Measurements from ENCODE around the gene GRM5.
"Not testable (repeated sequence)": the region's sequence is repeated elsewhere in the genome, so short reads cannot be mapped to it uniquely, and the experiment has no call there.

The GRM5 gene

GRCh38 chr11:88538098-88538497 lies 527.7 kb downstream of the GRM5 start:
- no peak for DNase-seq (ENCODE audit: low read depth)

- DNase-seq (ENCODE audit: low read depth) = no peak
These were observed 528.2 kb downstream of the GRM5 start for GRCh38 chr11:88537613-88538012.

GRCh38 chr11:88536616-88537265 lies 529.0 kb downstream of the GRM5 start:
- no peak for DNase-seq (ENCODE audit: low read depth)

GRCh38 chr11:88535916-88536547 lies 529.8 kb downstream of the GRM5 start:
- DNase-seq (ENCODE audit: low read depth) = no peak

- DNase-seq (ENCODE audit: low read depth) = no peak
These were observed 530.5 kb downstream of the GRM5 start for GRCh38 chr11:88535266-88535665.

GRCh38 chr11:88534706-88535105 lies 531.1 kb downstream of the GRM5 start:
- DNase-seq (ENCODE audit: low read depth) = not testable (repeated sequence)

- no peak for DNase-seq (ENCODE audit: low read depth)
These were observed 531.6 kb downstream of the GRM5 start for GRCh38 chr11:88534185-88534584.

- DNase-seq (ENCODE audit: low read depth) = no peak
These were observed 532.8 kb downstream of the GRM5 start for GRCh38 chr11:88533001-88533400.

GRCh38 chr11:88531831-88532230 lies 534.0 kb downstream of the GRM5 start:
- no peak for DNase-seq (ENCODE audit: low read depth)

- DNase-seq (ENCODE audit: low read depth) = no peak
These were observed 536.4 kb downstream of the GRM5 start for GRCh38 chr11:88529426-88529825.

GRCh38 chr11:88523386-88524071 lies 542.3 kb downstream of the GRM5 start:
- DNase-seq (ENCODE audit: low read depth) = no peak

- no peak for DNase-seq (ENCODE audit: low read depth)
These were observed 543.0 kb downstream of the GRM5 start for GRCh38 chr11:88522624-88523385.

- DNase-seq (ENCODE audit: low read depth) = no peak
These were observed 544.0 kb downstream of the GRM5 start for GRCh38 chr11:88521799-88522201.

GRCh38 chr11:88521399-88521798 lies 544.4 kb downstream of the GRM5 start:
- no peak for DNase-seq (ENCODE audit: low read depth)

- no peak for DNase-seq (ENCODE audit: low read depth)
These were observed 545.4 kb downstream of the GRM5 start for GRCh38 chr11:88520391-88520790.

- DNase-seq (ENCODE audit: low read depth) = no peak
These were observed 550.8 kb downstream of the GRM5 start for GRCh38 chr11:88515002-88515401.

GRCh38 chr11:88511006-88511405 lies 554.8 kb downstream of the GRM5 start:
- DNase-seq (ENCODE audit: low read depth) = no peak

- DNase-seq (ENCODE audit: low read depth) = no peak
These were observed 556.8 kb downstream of the GRM5 start for GRCh38 chr11:88508759-88509581.

- no peak for DNase-seq (ENCODE audit: low read depth)
These were observed 557.4 kb downstream of the GRM5 start for GRCh38 chr11:88508418-88508758.

GRCh38 chr11:88507771-88508417 lies 557.9 kb downstream of the GRM5 start:
- DNase-seq (ENCODE audit: low read depth) = no peak

GRCh38 chr11:88501541-88501940 lies 564.2 kb downstream of the GRM5 start:
- no peak for DNase-seq (ENCODE audit: low read depth)

Measured in activated T-cell treated with anti-CD3 and anti-CD28 coated beads for 1 hour (primary cell).